PFSK-1 (cell line): Measurements from ENCODE around the gene EXOSC7.

Experiments used
- POLR2AphosphoS5 ChIP-seq: IDR thresholded peaks from 2 replicates; pipeline ENCODE4 v1.6.1; 2012; ENCODE audit warnings: low read depth, mild to moderate bottlenecking, control low read depth, low read length, moderate library complexity
- TAF1 ChIP-seq: IDR thresholded peaks from 2 replicates; pipeline ENCODE4 v1.6.1; 2012; ENCODE audit warnings: low read length, control low read depth, borderline replicate concordance; ENCODE audit not compliant: insufficient read depth
- TF ChIP-seq, protein P1 (sequence below), 2 experiments: IDR thresholded peaks; 2 replicates each; pipeline versions ENCODE4 v1.6.1 to v1.8.0; 2011 to 2012; ENCODE audit warnings: low read depth in 2 of 2, low read length in 2 of 2, control low read depth in 1 of 2, inconsistent platforms in 1 of 2, mild to moderate bottlenecking in 1 of 2, moderate library complexity in 1 of 2; ENCODE audit not compliant: insufficient read depth in 1 of 2

DNA sequence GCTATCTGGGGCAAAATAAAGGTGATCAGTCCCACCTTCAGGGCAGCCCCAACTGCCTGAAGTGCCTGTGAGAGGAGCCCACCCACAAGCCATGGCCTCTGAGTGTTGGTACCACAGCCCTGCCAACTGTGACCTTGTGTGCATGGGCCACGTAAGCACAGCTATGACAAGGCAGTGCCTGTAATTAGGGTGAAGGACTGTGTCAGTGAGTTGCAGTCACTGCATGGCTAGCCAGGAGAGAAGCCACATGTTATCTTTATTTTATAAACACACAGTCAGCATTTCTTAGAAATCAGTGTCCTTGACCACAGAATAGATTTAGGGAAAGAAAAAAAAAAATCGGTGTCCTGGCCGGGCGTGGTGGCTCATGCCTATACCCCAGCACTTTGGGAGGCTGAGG lies 24.8 kb downstream of the EXOSC7 start:
- TF ChIP-seq POLR2AphosphoS5 (no peak), TAF1 (no peak)
- TF ChIP-seq, protein P1, sequence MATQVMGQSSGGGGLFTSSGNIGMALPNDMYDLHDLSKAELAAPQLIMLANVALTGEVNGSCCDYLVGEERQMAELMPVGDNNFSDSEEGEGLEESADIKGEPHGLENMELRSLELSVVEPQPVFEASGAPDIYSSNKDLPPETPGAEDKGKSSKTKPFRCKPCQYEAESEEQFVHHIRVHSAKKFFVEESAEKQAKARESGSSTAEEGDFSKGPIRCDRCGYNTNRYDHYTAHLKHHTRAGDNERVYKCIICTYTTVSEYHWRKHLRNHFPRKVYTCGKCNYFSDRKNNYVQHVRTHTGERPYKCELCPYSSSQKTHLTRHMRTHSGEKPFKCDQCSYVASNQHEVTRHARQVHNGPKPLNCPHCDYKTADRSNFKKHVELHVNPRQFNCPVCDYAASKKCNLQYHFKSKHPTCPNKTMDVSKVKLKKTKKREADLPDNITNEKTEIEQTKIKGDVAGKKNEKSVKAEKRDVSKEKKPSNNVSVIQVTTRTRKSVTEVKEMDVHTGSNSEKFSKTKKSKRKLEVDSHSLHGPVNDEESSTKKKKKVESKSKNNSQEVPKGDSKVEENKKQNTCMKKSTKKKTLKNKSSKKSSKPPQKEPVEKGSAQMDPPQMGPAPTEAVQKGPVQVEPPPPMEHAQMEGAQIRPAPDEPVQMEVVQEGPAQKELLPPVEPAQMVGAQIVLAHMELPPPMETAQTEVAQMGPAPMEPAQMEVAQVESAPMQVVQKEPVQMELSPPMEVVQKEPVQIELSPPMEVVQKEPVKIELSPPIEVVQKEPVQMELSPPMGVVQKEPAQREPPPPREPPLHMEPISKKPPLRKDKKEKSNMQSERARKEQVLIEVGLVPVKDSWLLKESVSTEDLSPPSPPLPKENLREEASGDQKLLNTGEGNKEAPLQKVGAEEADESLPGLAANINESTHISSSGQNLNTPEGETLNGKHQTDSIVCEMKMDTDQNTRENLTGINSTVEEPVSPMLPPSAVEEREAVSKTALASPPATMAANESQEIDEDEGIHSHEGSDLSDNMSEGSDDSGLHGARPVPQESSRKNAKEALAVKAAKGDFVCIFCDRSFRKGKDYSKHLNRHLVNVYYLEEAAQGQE (IDR thresholded peaks at IDR 0.05; ENCODE audit: insufficient read depth in 1 of 2, low read depth in 2 of 2, low read length in 2 of 2): no peak
